Spleen (tissue), 7 donors: ENCODE results near the gene AIF1L.

ENCODE experiments used
- POLR2AphosphoS5 ChIP-seq, 3 donors: sonication (generic); formaldehyde crosslinking; IDR thresholded peaks; one replicate each; pipeline ENCODE4 v1.5.1; 2017; ENCODE audit warnings: antibody characterized with exemption in 3 of 3
- TF ChIP-seq, protein P1 (sequence below), 11 experiments: fragments of 200-600 bp in 7 of 11; fragments of 450-650 bp in 4 of 11; sonication (generic) in 4 of 11; IDR thresholded peaks in 8 of 11; conservative IDR thresholded peaks in 3 of 11; 1 replicate in 7 of 11; 2 replicates in 4 of 11; pipeline versions ENCODE4 v1.4.0 to v1.8.0; 2016 to 2021; ENCODE audit warnings: antibody characterized with exemption in 11 of 11, inconsistent platforms in 4 of 11, mild to moderate bottlenecking in 1 of 11
- donor health status: DM: no; HTN: no; CAD: no; lungs with moderate emphysema.
- donor health status: DM: no; HTN: no; CAD: no.
- donor health status: DM: no; HTN: no; CAD: no.

DNA sequence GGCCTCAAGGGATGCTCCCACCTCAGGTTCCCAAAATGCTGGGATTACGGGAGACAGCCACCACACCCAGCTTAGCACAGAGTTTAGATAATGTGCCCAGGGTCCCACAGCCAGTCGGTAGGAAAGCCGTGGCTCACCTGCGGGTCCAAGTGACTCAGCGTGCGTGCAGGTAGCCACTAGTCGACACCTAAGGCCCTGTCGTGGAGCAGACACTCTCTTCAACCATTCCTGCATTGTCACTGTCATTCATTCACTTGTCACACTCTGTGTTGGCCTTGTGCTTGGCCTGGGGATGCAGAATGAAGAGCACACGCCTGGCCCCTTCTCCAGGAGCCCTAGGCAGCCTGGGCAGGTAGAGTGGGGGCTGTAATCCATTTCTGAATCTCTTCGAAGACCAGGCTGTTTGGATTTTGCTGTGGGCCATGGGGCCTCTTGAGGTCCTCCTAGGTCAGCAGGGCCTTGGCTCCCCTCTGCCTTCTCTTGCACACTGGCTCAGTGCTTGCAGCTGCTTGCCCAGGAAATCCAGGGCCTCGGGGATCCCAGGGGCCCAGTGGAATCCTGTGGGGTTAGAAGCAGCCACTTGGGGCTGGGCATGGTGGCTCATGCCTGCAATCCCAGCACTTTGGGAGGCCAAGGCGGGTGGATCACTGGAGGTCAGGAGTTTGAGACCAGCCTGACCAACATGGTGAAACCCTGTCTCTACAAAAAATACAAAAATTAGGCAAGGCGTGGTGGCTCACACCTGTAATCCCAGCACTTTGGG, 6.1 kb upstream of the AIF1L start:
- TF ChIP-seq, protein P1, sequence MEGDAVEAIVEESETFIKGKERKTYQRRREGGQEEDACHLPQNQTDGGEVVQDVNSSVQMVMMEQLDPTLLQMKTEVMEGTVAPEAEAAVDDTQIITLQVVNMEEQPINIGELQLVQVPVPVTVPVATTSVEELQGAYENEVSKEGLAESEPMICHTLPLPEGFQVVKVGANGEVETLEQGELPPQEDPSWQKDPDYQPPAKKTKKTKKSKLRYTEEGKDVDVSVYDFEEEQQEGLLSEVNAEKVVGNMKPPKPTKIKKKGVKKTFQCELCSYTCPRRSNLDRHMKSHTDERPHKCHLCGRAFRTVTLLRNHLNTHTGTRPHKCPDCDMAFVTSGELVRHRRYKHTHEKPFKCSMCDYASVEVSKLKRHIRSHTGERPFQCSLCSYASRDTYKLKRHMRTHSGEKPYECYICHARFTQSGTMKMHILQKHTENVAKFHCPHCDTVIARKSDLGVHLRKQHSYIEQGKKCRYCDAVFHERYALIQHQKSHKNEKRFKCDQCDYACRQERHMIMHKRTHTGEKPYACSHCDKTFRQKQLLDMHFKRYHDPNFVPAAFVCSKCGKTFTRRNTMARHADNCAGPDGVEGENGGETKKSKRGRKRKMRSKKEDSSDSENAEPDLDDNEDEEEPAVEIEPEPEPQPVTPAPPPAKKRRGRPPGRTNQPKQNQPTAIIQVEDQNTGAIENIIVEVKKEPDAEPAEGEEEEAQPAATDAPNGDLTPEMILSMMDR (IDR thresholded peaks at IDR 0.05 in 8 of 11, conservative IDR thresholded peaks at IDR 0.05 in 3 of 11): no peak
- TF ChIP-seq POLR2AphosphoS5 (IDR thresholded peaks at IDR 0.05): no peak
